HEK293 (cell line): ENCODE measurements around the gene TAF1D.

Experiments
- KLF16 ChIP-seq: fragments of 450-650 bp; formaldehyde crosslinking; IDR thresholded peaks from 2 replicates; pipeline ENCODE4 v1.5.1; 2017; ENCODE audit warnings: missing biosample characterization, missing genetic modification characterization
- PRDM1 ChIP-seq: fragments of 450-650 bp; formaldehyde crosslinking; IDR thresholded peaks from 2 replicates; pipeline ENCODE4; 2016; ENCODE audit warnings: missing biosample characterization, missing genetic modification characterization
- ZNF24 ChIP-seq: fragments of 450-650 bp; formaldehyde crosslinking; IDR thresholded peaks from 2 replicates; pipeline ENCODE4 v1.5.1; 2016; ENCODE audit warnings: missing biosample characterization, missing genetic modification characterization
- ZNF274 ChIP-seq, 2 experiments: fragments of 200-500 bp in 1 of 2; fragments of 450-650 bp in 1 of 2; sonication (Bioruptor generic) in 1 of 2; formaldehyde crosslinking in 1 of 2; IDR thresholded peaks; 2 replicates each; pipeline versions ENCODE4 v1.5.1 to v1.6.1; 2014 to 2016; ENCODE audit warnings: borderline replicate concordance in 1 of 2, inconsistent platforms in 1 of 2, low read length in 1 of 2, missing biosample characterization in 1 of 2, missing genetic modification characterization in 1 of 2
- ZNF501 ChIP-seq: fragments of 450-650 bp; formaldehyde crosslinking; IDR thresholded peaks from 2 replicates; pipeline ENCODE4 v1.5.1; 2016; ENCODE audit warnings: missing biosample characterization, missing genetic modification characterization
- TF ChIP-seq, protein P1 (sequence below): fragments of 450-650 bp; formaldehyde crosslinking; IDR thresholded peaks from 2 replicates; pipeline ENCODE4 v1.5.1; 2016; ENCODE audit warnings: missing biosample characterization, missing genetic modification characterization
- TF ChIP-seq, protein P2 (sequence below): fragments of 450-650 bp; formaldehyde crosslinking; IDR thresholded peaks from 2 replicates; pipeline ENCODE4 v1.5.1; 2017; ENCODE audit warnings: missing biosample characterization, missing genetic modification characterization
- TF ChIP-seq, protein P3 (sequence below): fragments of 450-650 bp; formaldehyde crosslinking; IDR thresholded peaks from 2 replicates; pipeline ENCODE4 v1.5.1; 2016; ENCODE audit warnings: missing biosample characterization, missing genetic modification characterization
- TF ChIP-seq, protein P4 (sequence below): fragments of 450-650 bp; formaldehyde crosslinking; IDR thresholded peaks from 2 replicates; pipeline ENCODE4 v1.5.1; 2016; ENCODE audit warnings: missing biosample characterization, missing genetic modification characterization

DNA sequence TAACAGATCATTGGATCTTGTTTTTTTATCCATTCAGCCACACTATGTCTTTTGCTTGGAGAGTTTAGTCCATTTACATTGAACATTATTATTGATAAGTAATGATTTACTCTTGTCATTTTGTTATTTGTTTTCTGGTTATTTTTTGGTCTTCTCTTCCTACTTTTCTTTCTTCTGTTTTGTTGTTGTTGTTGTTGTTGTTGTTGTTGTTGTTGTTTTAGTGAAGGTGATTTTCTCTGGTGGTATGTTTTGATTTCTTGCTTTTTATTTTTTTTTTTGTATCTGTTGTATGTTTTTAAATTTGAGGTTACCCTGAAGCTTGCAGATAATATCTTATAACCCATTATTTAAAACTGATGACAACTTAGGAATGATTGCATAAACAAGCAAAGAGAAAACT, 28.6 kb downstream of the TAF1D start:
- TF ChIP-seq ZNF274 (IDR thresholded peaks at IDR 0.05; ENCODE audit: low read length) (no peak), ZNF274 (tag by site-specific recombination; IDR thresholded peaks at IDR 0.05; ENCODE audit: borderline replicate concordance) (no peak), PRDM1 (no peak), KLF16 (no peak), ZNF24 (tag by site-specific recombination) (no peak), ZNF501 (tag by site-specific recombination) (no peak)
- TF ChIP-seq, protein P1, sequence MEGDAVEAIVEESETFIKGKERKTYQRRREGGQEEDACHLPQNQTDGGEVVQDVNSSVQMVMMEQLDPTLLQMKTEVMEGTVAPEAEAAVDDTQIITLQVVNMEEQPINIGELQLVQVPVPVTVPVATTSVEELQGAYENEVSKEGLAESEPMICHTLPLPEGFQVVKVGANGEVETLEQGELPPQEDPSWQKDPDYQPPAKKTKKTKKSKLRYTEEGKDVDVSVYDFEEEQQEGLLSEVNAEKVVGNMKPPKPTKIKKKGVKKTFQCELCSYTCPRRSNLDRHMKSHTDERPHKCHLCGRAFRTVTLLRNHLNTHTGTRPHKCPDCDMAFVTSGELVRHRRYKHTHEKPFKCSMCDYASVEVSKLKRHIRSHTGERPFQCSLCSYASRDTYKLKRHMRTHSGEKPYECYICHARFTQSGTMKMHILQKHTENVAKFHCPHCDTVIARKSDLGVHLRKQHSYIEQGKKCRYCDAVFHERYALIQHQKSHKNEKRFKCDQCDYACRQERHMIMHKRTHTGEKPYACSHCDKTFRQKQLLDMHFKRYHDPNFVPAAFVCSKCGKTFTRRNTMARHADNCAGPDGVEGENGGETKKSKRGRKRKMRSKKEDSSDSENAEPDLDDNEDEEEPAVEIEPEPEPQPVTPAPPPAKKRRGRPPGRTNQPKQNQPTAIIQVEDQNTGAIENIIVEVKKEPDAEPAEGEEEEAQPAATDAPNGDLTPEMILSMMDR (tag by site-specific recombination) = no peak
- TF ChIP-seq, protein P2, sequence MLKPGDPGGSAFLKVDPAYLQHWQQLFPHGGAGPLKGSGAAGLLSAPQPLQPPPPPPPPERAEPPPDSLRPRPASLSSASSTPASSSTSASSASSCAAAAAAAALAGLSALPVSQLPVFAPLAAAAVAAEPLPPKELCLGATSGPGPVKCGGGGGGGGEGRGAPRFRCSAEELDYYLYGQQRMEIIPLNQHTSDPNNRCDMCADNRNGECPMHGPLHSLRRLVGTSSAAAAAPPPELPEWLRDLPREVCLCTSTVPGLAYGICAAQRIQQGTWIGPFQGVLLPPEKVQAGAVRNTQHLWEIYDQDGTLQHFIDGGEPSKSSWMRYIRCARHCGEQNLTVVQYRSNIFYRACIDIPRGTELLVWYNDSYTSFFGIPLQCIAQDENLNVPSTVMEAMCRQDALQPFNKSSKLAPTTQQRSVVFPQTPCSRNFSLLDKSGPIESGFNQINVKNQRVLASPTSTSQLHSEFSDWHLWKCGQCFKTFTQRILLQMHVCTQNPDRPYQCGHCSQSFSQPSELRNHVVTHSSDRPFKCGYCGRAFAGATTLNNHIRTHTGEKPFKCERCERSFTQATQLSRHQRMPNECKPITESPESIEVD = no peak
- TF ChIP-seq, protein P3, sequence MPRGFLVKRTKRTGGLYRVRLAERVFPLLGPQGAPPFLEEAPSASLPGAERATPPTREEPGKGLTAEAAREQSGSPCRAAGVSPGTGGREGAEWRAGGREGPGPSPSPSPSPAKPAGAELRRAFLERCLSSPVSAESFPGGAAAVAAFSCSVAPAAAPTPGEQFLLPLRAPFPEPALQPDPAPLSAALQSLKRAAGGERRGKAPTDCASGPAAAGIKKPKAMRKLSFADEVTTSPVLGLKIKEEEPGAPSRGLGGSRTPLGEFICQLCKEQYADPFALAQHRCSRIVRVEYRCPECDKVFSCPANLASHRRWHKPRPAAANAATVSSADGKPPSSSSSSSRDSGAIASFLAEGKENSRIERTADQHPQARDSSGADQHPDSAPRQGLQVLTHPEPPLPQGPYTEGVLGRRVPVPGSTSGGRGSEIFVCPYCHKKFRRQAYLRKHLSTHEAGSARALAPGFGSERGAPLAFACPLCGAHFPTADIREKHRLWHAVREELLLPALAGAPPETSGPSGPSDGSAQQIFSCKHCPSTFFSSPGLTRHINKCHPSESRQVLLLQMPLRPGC (tag by site-specific recombination) = no peak
- TF ChIP-seq, protein P4, sequence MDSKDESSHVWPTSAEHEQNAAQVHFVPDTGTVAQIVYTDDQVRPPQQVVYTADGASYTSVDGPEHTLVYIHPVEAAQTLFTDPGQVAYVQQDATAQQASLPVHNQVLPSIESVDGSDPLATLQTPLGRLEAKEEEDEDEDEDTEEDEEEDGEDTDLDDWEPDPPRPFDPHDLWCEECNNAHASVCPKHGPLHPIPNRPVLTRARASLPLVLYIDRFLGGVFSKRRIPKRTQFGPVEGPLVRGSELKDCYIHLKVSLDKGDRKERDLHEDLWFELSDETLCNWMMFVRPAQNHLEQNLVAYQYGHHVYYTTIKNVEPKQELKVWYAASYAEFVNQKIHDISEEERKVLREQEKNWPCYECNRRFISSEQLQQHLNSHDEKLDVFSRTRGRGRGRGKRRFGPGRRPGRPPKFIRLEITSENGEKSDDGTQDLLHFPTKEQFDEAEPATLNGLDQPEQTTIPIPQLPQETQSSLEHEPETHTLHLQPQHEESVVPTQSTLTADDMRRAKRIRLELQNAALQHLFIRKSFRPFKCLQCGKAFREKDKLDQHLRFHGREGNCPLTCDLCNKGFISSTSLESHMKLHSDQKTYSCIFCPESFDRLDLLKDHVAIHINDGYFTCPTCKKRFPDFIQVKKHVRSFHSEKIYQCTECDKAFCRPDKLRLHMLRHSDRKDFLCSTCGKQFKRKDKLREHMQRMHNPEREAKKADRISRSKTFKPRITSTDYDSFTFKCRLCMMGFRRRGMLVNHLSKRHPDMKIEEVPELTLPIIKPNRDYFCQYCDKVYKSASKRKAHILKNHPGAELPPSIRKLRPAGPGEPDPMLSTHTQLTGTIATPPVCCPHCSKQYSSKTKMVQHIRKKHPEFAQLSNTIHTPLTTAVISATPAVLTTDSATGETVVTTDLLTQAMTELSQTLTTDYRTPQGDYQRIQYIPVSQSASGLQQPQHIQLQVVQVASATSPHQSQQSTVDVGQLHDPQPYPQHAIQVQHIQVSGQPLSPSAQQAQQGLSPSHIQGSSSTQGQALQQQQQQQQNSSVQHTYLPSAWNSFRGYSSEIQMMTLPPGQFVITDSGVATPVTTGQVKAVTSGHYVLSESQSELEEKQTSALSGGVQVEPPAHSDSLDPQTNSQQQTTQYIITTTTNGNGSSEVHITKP (tag by site-specific recombination) = no peak
